ENCODE results near the gene ADAMTS8.

Gene ADAMTS8

GRCh38 chr11:130380778-130381177, 47.6 kb downstream of the ADAMTS8 start:
- no peak overlapping the region for H3K4me3 ChIP-seq (ENCODE audit: low read length)
- no peak for DNase-seq (ENCODE audit: low read depth, low spot score)

DNA sequence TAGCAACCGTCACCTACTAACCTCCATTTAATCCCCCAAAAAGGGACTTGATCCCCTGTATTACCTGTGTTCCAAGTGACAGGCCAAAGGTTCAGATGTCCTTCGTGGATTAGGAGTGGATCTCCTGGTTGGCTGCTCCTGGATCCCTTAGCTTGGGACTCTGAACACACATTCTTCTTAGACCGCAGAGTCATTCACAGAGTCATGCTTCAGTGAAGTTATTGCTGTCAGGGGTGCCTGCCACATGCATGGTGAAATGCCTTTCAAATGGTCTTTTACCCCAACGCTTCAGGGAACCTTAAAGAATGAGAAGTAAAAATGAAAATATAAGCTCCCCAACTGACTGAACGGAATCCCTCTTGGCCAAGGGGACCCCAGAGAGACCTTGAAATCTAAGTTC, 49.1 kb downstream of the ADAMTS8 start:
- DNase-seq (ENCODE audit: low read depth, low spot score), result no peak
- H3K4me3 ChIP-seq (ENCODE audit: low read length), result no peak overlapping the region

- no peak overlapping the region for H3K4me3 ChIP-seq (ENCODE audit: low read length)
- no peak for DNase-seq (ENCODE audit: low read depth, low spot score)
Observed at GRCh38 chr11:130370845-130371590, 57.4 kb downstream of the ADAMTS8 start.

DNA sequence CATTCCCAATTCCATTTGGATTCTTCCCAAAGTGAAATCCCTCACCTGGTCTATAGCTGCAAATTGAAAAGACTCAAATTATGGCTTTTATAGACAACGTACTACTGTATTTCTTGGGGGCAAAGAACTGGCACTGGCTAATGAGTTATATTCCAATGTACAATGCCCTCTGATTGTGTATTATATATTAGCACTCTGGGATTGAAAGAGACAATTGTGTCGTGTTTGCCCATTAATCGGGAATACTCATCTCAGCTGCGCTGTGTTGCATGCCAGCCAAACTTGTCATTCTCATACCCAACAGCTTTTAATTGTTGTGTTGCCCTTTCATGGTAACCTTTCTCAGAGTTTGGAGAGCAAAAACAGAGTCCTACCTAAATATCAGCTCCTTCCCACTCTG, 58.7 kb downstream of the ADAMTS8 start:
- H3K4me3 ChIP-seq (ENCODE audit: low read length), result no peak overlapping the region

DNA sequence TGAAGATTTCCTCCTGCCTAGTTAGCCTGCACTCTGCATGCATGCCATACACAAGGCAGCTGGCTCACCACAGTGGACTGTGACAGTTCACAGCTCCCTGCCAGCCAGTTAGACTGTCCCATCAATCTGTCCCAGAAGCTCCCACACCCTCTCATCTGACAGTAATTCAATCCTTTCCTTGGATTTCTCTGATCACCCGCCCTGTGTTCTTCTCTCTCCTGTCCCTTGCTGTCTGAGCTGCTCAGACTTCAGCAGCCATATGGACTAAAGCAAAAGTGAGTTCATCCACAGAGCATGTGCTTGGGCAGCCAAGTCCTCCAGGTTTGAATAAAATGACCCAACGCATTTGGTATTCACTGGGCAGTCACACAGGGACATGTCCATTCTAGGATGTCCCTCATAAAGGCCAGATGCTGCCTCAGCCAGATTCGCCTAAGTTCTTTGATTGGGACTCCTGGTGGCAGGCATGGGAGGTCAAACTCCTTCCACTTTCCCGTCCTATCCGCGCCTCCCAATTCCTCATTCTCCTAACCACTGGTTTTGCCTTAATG, 59.2 kb downstream of the ADAMTS8 start:
- no peak for DNase-seq (ENCODE audit: low read depth, low spot score)
- H3K4me3 ChIP-seq (ENCODE audit: low read length), result no peak overlapping the region

More for the DNA sequence above, 58.7 kb downstream of the ADAMTS8 start:
- DNase-seq (ENCODE audit: low read depth, low spot score), result no peak

DNA sequence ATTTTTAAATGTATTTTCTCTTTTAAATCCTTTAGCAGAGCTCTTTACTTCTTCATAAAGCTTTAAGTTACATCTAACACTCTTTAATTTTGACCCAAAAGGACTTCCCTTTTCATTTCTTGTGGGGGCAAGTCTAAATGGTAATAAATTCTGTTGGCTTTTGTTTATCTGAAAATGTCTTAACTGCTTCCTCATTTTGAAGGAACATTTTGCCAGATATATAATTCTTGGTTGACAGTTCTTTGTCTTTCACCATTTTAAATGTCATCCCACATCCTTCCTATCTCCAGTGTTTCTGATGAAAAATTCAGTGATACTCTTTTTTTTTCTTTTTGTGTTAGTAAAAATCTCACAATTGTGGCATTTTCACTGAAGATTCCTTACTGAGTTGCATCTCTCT, 69.0 kb downstream of the ADAMTS8 start:
- DNase-seq (ENCODE audit: low read depth, low spot score), result no peak
- no peak overlapping the region for H3K4me3 ChIP-seq (ENCODE audit: low read length)

- H3K4me3 ChIP-seq (ENCODE audit: low read length), result no peak overlapping the region
- DNase-seq (ENCODE audit: low read depth, low spot score), result no peak
Observed at GRCh38 chr11:130358398-130358797, 70.0 kb downstream of the ADAMTS8 start.
